ENCODE data around the gene CEND1.

CEND1 gene

DNA sequence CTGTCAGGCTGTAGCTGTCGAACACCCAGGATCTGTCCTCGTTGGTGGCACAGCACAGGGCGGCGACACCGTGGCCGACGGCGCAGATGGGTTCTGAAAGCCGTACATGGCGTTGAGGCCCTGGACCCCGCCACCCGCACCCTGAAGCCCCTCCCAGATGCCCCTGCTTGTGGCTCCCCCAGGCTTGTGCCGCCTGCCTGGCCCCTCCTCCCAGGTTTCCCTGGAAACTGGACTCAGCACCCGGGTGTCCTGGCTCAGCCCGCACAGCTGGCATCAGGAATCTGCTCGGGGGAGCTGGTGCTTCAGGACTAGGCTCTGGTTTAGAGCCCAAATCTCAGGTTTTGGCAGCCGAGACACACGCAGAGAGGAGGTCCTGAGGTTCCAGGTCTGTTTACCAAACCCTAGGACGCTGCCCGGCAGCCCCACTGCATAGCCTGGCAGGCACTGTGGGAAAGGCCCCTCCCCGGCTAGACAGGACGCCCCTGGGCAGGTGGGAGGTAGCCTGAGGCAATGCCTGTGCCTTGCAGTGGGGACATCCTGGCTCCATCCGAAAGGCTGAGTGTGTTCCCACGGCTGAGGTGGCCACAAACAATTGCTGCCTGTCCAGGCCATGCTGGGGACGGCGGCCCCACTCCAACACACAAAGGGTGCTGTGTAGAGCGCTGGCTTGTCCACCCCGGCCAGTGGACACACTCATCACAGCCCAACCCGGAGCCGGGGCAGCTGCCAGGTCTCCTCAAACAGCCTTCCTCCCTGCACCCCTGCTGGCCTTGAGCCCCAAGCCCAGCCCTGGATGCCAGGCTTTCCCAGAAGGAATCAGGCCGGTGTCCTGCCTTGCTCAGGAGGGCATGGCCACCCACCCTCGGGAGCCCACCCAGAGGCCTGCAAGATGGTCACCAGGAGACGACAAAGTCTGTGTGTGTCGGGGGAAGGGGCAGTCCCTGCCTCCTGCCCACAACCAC lies 17.2 kb downstream of the CEND1 start:
- no peak overlapping the region for H3K27ac ChIP-seq
- TF ChIP-seq ZFX (IDR thresholded peaks at IDR 0.05), result no peak
- TF ChIP-seq, protein P1, sequence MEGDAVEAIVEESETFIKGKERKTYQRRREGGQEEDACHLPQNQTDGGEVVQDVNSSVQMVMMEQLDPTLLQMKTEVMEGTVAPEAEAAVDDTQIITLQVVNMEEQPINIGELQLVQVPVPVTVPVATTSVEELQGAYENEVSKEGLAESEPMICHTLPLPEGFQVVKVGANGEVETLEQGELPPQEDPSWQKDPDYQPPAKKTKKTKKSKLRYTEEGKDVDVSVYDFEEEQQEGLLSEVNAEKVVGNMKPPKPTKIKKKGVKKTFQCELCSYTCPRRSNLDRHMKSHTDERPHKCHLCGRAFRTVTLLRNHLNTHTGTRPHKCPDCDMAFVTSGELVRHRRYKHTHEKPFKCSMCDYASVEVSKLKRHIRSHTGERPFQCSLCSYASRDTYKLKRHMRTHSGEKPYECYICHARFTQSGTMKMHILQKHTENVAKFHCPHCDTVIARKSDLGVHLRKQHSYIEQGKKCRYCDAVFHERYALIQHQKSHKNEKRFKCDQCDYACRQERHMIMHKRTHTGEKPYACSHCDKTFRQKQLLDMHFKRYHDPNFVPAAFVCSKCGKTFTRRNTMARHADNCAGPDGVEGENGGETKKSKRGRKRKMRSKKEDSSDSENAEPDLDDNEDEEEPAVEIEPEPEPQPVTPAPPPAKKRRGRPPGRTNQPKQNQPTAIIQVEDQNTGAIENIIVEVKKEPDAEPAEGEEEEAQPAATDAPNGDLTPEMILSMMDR (conservative IDR thresholded peaks at IDR 0.05), result no peak

DNA sequence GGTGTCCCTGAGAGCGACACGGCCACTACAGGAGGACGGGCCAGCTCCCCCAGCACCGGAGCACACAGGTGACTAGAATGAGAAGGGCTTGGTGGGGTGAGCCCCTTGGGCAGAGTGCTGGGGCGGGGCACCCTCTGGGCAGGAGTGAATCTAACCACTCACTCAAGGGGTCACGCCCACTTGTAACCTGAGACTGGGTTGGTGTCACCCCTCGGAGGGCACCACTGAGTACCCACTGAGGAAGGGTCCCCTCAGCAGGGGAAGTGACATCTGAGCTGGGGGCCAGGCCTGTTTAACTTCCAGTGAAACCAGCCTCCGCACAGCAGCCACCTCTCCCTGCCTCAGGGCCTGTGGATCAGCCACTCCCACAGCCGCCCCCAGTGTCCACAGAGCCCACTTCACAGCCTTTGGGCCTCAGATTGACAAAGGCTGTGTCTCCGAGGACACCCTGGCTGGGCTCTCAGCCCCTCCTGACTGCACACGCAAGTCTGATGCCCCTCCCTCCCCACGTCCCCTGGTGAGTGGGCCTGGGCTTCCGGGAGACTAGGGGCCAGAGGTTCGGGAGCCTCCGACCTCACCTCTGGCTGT lies 18.2 kb downstream of the CEND1 start:
- no peak overlapping the region for H3K27ac ChIP-seq
- no peak for TF ChIP-seq ZFX (IDR thresholded peaks at IDR 0.05)
- TF ChIP-seq, protein P1 (conservative IDR thresholded peaks at IDR 0.05), result no peak

DNA sequence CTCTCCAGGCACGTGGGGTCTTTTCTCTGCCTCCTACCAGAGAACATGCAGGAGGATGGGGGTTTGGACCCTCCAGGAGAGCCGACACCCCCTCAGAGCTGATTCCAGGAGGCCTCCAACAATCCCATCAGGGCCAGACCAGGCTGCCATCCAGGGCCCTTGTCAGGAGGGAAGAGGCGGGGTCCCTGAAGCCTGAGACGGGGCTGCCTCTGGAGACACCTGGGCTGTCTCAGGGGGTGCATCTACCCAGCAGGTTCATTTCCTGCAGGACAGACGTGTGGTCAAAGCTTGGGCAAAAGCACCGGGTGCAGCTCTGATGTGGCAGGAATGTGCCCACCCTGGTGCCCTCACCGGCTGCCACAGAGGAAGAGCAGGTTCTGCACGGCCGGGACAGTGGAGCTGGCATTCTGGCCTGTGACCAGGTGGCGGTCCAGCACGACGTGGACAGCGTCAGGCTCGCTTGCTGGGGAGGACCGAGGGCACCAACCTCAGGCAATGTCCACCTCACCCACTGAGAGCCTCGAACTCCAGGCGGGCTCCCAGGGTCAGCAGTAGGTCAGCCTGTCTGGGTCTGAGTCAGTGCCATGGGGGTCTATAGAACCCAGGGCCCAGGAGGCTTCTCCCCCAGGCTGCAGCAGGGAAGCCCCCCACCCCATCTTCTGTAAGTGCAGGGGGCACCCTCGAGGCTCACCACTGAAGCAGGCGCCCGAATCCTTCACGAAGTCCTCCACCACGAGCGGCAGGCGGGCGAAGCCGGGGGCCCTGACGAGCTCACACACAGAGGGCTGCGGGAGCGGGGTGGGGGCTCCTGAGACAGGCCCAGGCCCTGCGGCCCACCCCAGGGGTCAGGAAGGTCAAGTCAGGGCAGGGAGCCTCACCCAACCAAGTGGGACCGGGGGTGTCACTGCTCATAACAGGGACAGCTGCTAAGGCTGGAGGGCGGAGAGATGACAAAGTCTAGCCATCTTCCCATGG lies 19.0 kb downstream of the CEND1 start:
- no peak overlapping the region for H3K27ac ChIP-seq
- TF ChIP-seq ZFX (IDR thresholded peaks at IDR 0.05), result no peak
- TF ChIP-seq, protein P1 (conservative IDR thresholded peaks at IDR 0.05), result no peak

DNA sequence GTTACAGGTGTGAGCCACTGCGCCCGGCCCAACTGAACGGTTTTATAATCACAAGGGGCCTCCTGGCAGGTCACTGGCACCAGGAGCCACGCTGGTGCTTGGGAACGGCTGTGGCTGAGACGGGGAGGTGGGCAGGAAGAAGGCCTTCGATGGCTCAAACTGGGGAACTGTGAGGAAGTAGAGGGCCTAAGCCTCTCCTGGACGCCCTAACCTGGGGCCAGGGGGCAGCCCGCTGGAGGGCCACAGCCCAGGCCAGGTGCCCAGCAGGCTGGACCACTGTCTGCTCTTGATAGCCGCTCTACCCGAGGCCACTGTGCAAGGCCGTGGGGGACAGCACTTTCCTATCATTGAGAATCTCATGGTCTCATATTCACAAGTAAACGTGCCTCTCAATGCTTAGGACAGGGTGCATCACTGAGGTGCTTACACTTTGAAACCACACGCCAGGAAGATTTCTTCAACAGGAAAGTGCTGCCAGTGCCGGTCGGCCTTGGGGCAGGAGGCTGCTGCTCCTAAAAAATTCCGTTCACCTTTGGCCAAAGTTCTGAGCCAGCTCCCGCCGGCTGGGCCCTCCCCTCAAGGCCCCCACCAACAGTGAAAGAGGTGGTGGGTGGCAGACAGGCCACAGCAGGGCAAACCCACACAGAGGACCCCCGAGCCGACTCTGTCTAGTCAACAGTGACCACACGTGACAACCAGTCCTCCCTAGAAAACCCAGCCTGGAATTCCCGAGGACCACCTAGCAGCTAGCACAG lies 19.8 kb downstream of the CEND1 start:
- TF ChIP-seq, protein P1 (conservative IDR thresholded peaks at IDR 0.05), result no peak
- no peak for TF ChIP-seq ZFX (IDR thresholded peaks at IDR 0.05)
- H3K27ac ChIP-seq, result no peak overlapping the region

DNA sequence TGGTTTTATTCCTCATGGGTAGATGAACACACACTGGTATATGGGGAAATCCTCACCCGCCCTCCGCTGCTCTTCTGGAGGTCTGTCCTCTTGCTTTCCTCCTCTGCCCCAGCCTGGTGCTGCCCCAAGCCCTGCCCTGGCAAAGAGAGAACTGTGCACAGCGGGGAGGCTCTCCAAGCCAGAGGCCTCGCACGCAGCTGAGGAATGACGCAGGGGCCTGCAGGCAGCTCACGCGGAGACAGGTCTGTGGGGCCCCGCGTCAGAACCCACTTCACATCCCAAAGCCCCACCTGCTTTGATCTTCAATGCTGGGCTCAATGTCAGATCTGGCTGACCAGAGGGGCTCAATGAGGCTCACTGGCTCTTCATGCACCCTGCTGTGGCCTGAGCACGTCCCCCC lies 22.7 kb downstream of the CEND1 start:
- TF ChIP-seq, protein P1 (conservative IDR thresholded peaks at IDR 0.05), result no peak
- TF ChIP-seq ZFX (IDR thresholded peaks at IDR 0.05), result no peak
- no peak overlapping the region for H3K27ac ChIP-seq

DNA sequence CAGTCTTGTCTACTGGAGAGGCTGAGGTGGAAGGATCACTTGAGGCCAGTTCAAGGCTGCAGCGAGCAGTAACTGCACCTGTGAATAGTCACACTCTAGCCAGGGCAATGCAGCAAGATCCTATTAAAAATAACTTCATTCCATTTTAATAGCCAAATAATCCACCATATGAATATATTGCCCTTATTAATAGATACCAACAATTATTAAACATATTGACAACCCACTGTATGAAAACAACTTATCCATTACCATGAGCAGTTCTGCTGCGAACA lies 23.0 kb downstream of the CEND1 start:
- H3K27ac ChIP-seq, result no peak overlapping the region
- TF ChIP-seq ZFX (IDR thresholded peaks at IDR 0.05), result no peak
- TF ChIP-seq, protein P1 (conservative IDR thresholded peaks at IDR 0.05), result no peak

Measured in C4-2B (cell line).